OCI-LY3 (cell line): ENCODE data around the gene MAP2.

ENCODE experiments used
- CTCF ChIP-seq: fragments of 200-600, 300-600 bp; sonication (generic); IDR thresholded peaks from 2 replicates; pipeline ENCODE4 v1.5.1; 2014; ENCODE audit warnings: antibody characterized with exemption, low read length, low read depth
- EZH2phosphoT487 ChIP-seq: fragments of 200-600 bp; shearing (Covaris generic); IDR thresholded peaks from 2 replicates; pipeline ENCODE4 v1.6.1; 2018; ENCODE audit warnings: antibody characterized with exemption, mixed run types, low read depth

GRCh38 chr2:209424781-209425470 lies 1.1 kb downstream of the MAP2 start:
- no peak for TF ChIP-seq CTCF
- TF ChIP-seq EZH2phosphoT487, result no peak
